ENCODE data around the gene OSBPL5.

DNA sequence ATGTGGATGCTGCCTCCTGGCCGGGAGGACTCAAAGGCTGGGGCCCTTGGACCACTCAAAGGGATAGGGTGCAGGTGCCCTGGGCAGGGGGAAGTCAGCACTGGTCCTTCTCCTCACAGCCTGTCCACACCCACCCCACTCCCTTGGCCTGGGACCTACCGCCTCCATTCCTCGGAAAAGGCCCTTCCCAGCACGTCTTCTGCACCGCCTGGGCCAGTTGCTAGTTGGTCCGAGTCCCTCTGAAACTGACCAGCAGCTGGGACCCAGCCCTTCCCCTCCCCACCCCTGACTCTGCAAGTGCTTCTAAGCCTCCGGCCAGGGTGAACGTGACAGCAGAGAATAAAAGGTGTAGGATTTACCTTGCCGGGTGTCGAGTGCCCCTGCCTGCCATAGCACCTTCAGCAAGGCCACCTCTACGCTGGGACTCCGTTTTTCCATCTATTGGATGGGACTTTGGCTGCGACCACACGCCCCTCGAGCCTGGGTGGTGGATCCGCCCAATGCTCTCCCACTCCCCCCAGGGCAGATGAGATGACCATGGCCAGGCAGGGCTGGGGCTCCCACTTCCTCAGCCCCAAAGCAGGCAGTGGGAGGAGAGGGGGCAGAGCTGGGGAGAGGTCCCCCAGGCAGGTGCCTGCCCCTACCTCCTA, 37.3 kb downstream of the OSBPL5 start:
- no peak for TF ChIP-seq SIN3A (IDR thresholded peaks at IDR 0.05; ENCODE audit: borderline replicate concordance, insufficient read depth, low read length)
- no peak for TF ChIP-seq REST (IDR thresholded peaks at IDR 0.05; ENCODE audit: insufficient read depth in 1 of 2, low read depth in 2 of 2, low read length in 2 of 2)
- TF ChIP-seq TAF1 (IDR thresholded peaks at IDR 0.05; ENCODE audit: borderline replicate concordance, insufficient read depth, low read length), result no peak
- TF ChIP-seq FOXP2 (optimal IDR thresholded peaks at IDR 0.05; ENCODE audit: borderline replicate concordance, extremely low read depth, extremely low read length, insufficient read depth), result no peak

Data from PFSK-1 (cell line).